Type B pancreatic cell (in vitro differentiated cells): ENCODE results near the gene METTL14. TPM values are rescaled to one million over a fixed set of nuclear protein-coding genes. Genes with fewer than 3 reads are reported as not detected.

Experiments used
- DNase-seq: peaks from one replicate; pipeline ENCODE4 v3.0.0; 2021; ENCODE audit warnings: mixed read lengths; ENCODE audit not compliant: unreplicated experiment; ENCODE audit errors: extremely low spot score
- H3K27ac Mint-ChIP-seq: 2 replicates; pipeline ENCODE4 v1.8.0; 2021; ENCODE audit warnings: mild to moderate bottlenecking, mixed read lengths
- H3K27me3 Mint-ChIP-seq: 2 replicates; pipeline ENCODE4 v1.8.0; 2021; ENCODE audit warnings: mixed read lengths
- H3K36me3 Mint-ChIP-seq: 2 replicates; pipeline ENCODE4 v1.8.0; 2021; ENCODE audit warnings: mixed read lengths
- H3K4me1 Mint-ChIP-seq: one replicate; pipeline ENCODE4 v1.8.0; 2021; ENCODE audit warnings: mixed read lengths; ENCODE audit not compliant: unreplicated experiment
- H3K4me3 Mint-ChIP-seq: 2 replicates; pipeline ENCODE4 v1.8.0; 2021; ENCODE audit warnings: mild to moderate bottlenecking, mixed read lengths
- H3K9me3 Mint-ChIP-seq: 2 replicates; pipeline ENCODE4 v1.8.0; 2021; ENCODE audit warnings: mixed read lengths
- CTCF ChIP-seq: fragments of 200-600 bp; sonication (generic); conservative IDR thresholded peaks from 2 replicates; pipeline ENCODE4 v1.5.0; 2021; ENCODE audit warnings: antibody characterized with exemption, mild to moderate bottlenecking
- total RNA-seq: library from RNA; stranded (reverse); gene quantifications from 2 replicates; pipeline ENCODE4 v1.2.1, GENCODE V29; 2021; ENCODE audit warnings: low replicate concordance

Gene METTL14
- total RNA-seq, 1 donor from 2014 or later: 48.2 TPM

GRCh38 chr4:118760493-118760892, 75.3 kb downstream of the METTL14 start:
- H3K36me3 Mint-ChIP-seq: peaks cover 43% of the 10 kb centered on the region
- H3K27ac Mint-ChIP-seq: no peak overlapping the region
- no peak for DNase-seq
- H3K4me1 Mint-ChIP-seq: peaks cover 20% of the 10 kb centered on the region
- no peak overlapping the region for H3K4me3 Mint-ChIP-seq
- no peak for TF ChIP-seq CTCF
- H3K9me3 Mint-ChIP-seq: no peaks in the 10 kb centered on the region
- H3K27me3 Mint-ChIP-seq: no peaks in the 10 kb centered on the region

DNA sequence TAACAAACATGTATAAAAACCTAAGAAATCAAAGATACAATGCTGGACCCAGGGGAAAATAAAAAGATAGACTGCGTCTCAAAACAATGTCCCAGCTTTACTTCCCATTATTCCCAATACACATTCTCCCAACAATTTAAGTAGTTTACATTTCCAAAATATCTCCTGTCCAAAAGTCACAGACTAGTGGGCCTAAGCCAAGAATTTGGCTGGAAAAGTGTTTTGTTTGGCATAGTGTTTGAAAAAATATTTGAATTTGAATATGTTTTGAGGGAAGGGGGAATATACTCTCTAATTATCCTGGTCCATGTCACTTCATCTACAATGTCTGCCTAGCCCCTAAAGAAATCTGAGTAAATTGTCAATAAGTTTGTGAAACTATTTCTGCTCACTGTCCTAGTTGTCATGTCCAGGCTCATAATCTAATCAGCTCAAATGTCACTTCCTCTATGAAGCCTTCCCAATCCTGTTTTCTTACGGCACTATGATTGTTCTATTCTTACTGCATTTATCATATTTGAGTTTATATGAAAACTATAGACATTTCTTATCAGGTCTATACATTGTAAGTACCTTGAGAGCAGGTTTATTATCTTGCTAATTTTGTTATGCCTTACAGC, 76.3 kb downstream of the METTL14 start:
- Mint-ChIP-seq H3K4me1 (peaks cover 12% of the 10 kb centered on the region), H3K27ac (no peak overlapping the region), H3K36me3 (peaks cover 43% of the 10 kb centered on the region), H3K4me3 (no peak overlapping the region), H3K27me3 (no peaks in the 10 kb centered on the region), H3K9me3 (no peaks in the 10 kb centered on the region)
- no peak for DNase-seq
- TF ChIP-seq CTCF: no peak

DNA sequence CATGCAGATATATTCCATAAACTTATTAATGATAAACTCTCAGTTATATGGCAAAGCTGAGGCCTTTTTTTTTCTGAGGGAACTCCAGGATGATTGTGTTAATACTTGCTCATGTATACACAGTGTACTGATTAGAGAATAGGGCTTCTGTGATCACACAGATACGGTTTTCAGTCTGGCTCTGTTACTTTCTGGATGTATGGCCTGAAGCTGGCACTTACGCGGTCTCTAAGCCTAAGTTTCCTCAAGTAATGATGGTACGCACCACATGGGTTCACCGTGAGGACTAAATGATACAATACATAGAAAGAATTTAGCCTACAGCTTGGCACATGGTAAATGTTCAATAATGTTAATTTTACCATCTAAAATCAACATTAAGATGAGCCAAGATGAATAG, 77.0 kb downstream of the METTL14 start:
- peaks cover 44% of the 10 kb centered on the region for H3K36me3 Mint-ChIP-seq
- DNase-seq: no peak
- H3K4me1 Mint-ChIP-seq: peaks cover 12% of the 10 kb centered on the region
- no peak overlapping the region for H3K27ac Mint-ChIP-seq
- H3K4me3 Mint-ChIP-seq: no peak overlapping the region
- H3K27me3 Mint-ChIP-seq: no peaks in the 10 kb centered on the region
- H3K9me3 Mint-ChIP-seq: no peaks in the 10 kb centered on the region
- no peak for TF ChIP-seq CTCF

- no peaks in the 10 kb centered on the region for H3K9me3 Mint-ChIP-seq
- H3K27me3 Mint-ChIP-seq: no peaks in the 10 kb centered on the region
- DNase-seq: no peak
- no peak for TF ChIP-seq CTCF
- peaks cover 43% of the 10 kb centered on the region for H3K36me3 Mint-ChIP-seq
- no peak overlapping the region for H3K27ac Mint-ChIP-seq
- peaks cover 12% of the 10 kb centered on the region for H3K4me1 Mint-ChIP-seq
- H3K4me3 Mint-ChIP-seq: no peak overlapping the region
These were observed 77.7 kb downstream of the METTL14 start for GRCh38 chr4:118762730-118763477.

Other genes starting within 250 kb of the METTL14 start
- 53.9 and 87.6 TPM in 2 replicates for gene SEC24D, start 150.7 kb downstream of the METTL14 start, total RNA-seq
- gene SYNPO2, start 203.5 kb downstream of the METTL14 start, total RNA-seq: 20.1 and 22.9 TPM in 2 replicates